Measurements from ENCODE around the gene RGS12.

The RGS12 gene, protein sequence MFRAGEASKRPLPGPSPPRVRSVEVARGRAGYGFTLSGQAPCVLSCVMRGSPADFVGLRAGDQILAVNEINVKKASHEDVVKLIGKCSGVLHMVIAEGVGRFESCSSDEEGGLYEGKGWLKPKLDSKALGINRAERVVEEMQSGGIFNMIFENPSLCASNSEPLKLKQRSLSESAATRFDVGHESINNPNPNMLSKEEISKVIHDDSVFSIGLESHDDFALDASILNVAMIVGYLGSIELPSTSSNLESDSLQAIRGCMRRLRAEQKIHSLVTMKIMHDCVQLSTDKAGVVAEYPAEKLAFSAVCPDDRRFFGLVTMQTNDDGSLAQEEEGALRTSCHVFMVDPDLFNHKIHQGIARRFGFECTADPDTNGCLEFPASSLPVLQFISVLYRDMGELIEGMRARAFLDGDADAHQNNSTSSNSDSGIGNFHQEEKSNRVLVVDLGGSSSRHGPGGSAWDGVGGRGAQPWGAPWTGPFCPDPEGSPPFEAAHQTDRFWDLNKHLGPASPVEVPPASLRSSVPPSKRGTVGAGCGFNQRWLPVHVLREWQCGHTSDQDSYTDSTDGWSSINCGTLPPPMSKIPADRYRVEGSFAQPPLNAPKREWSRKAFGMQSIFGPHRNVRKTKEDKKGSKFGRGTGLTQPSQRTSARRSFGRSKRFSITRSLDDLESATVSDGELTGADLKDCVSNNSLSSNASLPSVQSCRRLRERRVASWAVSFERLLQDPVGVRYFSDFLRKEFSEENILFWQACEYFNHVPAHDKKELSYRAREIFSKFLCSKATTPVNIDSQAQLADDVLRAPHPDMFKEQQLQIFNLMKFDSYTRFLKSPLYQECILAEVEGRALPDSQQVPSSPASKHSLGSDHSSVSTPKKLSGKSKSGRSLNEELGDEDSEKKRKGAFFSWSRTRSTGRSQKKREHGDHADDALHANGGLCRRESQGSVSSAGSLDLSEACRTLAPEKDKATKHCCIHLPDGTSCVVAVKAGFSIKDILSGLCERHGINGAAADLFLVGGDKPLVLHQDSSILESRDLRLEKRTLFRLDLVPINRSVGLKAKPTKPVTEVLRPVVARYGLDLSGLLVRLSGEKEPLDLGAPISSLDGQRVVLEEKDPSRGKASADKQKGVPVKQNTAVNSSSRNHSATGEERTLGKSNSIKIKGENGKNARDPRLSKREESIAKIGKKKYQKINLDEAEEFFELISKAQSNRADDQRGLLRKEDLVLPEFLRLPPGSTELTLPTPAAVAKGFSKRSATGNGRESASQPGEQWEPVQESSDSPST (N-terminal part only)

DNA sequence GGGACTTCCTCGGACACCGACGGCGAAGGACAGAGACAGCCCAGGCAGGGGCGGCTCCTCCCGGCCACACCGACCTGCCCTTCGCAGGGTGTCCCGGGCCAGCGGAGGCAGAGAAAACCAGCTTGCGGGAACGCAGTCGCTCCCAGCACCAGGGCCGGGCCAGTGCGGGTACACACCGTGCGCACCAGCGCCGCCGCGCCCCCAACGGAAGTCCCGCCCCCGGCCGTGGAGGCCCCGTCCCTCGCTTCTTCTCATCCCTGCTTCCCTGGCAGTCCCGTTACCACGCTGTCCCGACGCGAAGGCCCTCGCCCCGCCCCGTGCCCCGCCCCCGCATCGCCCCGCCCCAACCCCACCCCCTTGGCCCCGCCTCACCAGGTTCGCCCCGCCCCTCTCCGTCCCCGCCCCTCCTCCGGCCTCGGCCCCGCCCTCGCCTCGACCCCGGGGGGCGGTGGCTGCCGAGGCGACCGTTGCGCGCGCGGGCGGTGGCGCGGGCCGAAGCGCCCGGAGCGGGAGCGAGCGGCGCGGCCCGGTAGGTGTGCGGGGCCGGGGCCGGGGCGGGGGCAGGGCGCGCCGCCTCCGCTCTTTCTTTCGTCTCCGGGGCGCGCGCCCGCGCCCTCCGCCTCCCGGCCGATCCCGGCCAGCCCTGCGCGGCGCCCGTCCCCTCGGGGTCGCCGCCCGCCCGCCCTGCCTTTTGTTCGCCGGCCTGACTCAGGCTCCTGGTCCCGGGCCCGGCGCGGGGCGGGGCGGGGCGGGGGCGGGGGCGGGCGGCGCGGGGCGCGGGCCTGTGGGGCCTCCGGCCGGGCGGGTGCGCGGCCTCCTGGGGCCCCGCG, at the start of gene RGS12:
TSS of gene RGS12 (plus strand) at position 451 of the 830 bp plus-strand sequence. CDS start 23,150 bp downstream, outside the sequence.
- Histone ChIP-seq H3K9me2 (replicated peaks; ENCODE audit: insufficient read depth, low read length) (no peaks in the 10 kb centered on the region), H3K27me3 (ENCODE audit: low read length) (no peaks in the 10 kb centered on the region; the same call in 1 of the 2 replicates), H3K27ac (ENCODE audit: low read depth, low read length) (no peak within 1 kb of the TSS), H3K36me3 (ENCODE audit: low read length) (no peaks in the 10 kb centered on the region), H3F3A (ENCODE audit: insufficient read depth) (no peaks in the 10 kb centered on the region), H3K4me2 (ENCODE audit: low read depth, low read length, poor library complexity, severe bottlenecking) (peak within 1 kb of the TSS; percentile 62), H4K20me1 (ENCODE audit: low read depth, low read length) (no peaks in the 10 kb centered on the region), H3K4me3 (ENCODE audit: insufficient read depth, low read length, poor library complexity, severe bottlenecking) (peak within 1 kb of the TSS; percentile 55), H3K9me3 (ENCODE audit: insufficient read depth, low read length) (no peaks in the 10 kb centered on the region), H3K79me2 (ENCODE audit: insufficient read depth, low read length) (no peaks in the 10 kb centered on the region), H3K9ac (ENCODE audit: low read length) (peak within 1 kb of the TSS; percentile 51), H2AFZ (ENCODE audit: low read depth, low read length, severe bottlenecking) (peak within 1 kb of the TSS; percentile 52)
- TF ChIP-seq EZH2phosphoT487 (conservative IDR thresholded peaks at IDR 0.05; ENCODE audit: low read length): no peak
- TF ChIP-seq, protein P1, sequence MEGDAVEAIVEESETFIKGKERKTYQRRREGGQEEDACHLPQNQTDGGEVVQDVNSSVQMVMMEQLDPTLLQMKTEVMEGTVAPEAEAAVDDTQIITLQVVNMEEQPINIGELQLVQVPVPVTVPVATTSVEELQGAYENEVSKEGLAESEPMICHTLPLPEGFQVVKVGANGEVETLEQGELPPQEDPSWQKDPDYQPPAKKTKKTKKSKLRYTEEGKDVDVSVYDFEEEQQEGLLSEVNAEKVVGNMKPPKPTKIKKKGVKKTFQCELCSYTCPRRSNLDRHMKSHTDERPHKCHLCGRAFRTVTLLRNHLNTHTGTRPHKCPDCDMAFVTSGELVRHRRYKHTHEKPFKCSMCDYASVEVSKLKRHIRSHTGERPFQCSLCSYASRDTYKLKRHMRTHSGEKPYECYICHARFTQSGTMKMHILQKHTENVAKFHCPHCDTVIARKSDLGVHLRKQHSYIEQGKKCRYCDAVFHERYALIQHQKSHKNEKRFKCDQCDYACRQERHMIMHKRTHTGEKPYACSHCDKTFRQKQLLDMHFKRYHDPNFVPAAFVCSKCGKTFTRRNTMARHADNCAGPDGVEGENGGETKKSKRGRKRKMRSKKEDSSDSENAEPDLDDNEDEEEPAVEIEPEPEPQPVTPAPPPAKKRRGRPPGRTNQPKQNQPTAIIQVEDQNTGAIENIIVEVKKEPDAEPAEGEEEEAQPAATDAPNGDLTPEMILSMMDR (IDR thresholded peaks at IDR 0.05; ENCODE audit: insufficient read depth, low read length, poor library complexity, severe bottlenecking): no peak

DNA sequence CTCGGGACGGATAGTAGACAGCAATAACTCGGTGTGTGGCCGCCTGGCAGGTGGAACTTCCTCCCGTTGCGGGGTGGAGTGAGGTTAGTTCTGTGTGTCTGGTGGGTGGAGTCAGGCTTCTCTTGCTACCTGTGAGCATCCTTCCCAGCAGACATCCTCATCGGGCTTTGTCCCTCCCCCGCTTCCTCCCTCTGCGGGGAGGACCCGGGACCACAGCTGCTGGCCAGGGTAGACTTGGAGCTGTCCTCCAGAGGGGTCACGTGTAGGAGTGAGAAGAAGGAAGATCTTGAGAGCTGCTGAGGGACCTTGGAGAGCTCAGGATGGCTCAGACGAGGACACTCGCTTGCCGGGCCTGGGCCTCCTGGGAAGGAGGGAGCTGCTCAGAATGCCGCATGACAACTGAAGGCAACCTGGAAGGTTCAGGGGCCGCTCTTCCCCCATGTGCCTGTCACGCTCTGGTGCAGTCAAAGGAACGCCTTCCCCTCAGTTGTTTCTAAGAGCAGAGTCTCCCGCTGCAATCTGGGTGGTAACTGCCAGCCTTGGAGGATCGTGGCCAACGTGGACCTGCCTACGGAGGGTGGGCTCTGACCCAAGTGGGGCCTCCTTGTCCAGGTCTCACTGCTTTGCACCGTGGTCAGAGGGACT, 49.6 kb upstream of the RGS12 start:
- no peaks in the 10 kb centered on the region for H3K36me3 ChIP-seq (ENCODE audit: low read length)
- no peaks in the 10 kb centered on the region for H3K79me2 ChIP-seq (ENCODE audit: insufficient read depth, low read length)
- no peak overlapping the region for H3K27ac ChIP-seq (ENCODE audit: low read depth, low read length)
- H3F3A ChIP-seq (ENCODE audit: insufficient read depth): no peaks in the 10 kb centered on the region
- H4K20me1 ChIP-seq (ENCODE audit: low read depth, low read length): no peaks in the 10 kb centered on the region
- no peak overlapping the region for H2AFZ ChIP-seq (ENCODE audit: low read depth, low read length, severe bottlenecking)
- H3K9me2 ChIP-seq (replicated peaks; ENCODE audit: insufficient read depth, low read length): no peaks in the 10 kb centered on the region
- TF ChIP-seq, protein P1 (IDR thresholded peaks at IDR 0.05; ENCODE audit: insufficient read depth, low read length, poor library complexity, severe bottlenecking): no peak
- no peak for TF ChIP-seq EZH2phosphoT487 (conservative IDR thresholded peaks at IDR 0.05; ENCODE audit: low read length)
- H3K27me3 ChIP-seq (ENCODE audit: low read length): no peaks in the 10 kb centered on the region
- no peak overlapping the region for H3K4me2 ChIP-seq (ENCODE audit: low read depth, low read length, poor library complexity, severe bottlenecking)
- no peak overlapping the region for H3K4me3 ChIP-seq (ENCODE audit: insufficient read depth, low read length, poor library complexity, severe bottlenecking)
- H3K9ac ChIP-seq (ENCODE audit: low read length): no peak overlapping the region
- H3K9me3 ChIP-seq (ENCODE audit: insufficient read depth, low read length): no peaks in the 10 kb centered on the region
